HEK293T (cell line): Measurements from ENCODE around the gene PDIA6.

ENCODE experiments used
- ELF4 ChIP-seq: fragments of 450-650 bp; IDR thresholded peaks from 2 replicates; pipeline ENCODE4 v1.6.1; 2017; ENCODE audit warnings: antibody characterized with exemption
- FOXK2 ChIP-seq: fragments of 450-650 bp; IDR thresholded peaks from 2 replicates; pipeline ENCODE4 v1.6.1; 2016; ENCODE audit warnings: mild to moderate bottlenecking
- HDGF ChIP-seq: fragments of 450-650 bp; IDR thresholded peaks from 2 replicates; pipeline ENCODE4 v1.6.1; 2017; ENCODE audit warnings: antibody characterized with exemption, borderline replicate concordance
- SP1 ChIP-seq: fragments of 450-650 bp; IDR thresholded peaks from 2 replicates; pipeline ENCODE4 v1.6.1; 2017
- SUZ12 ChIP-seq: fragments of 450-650 bp; IDR thresholded peaks from 2 replicates; pipeline ENCODE4 v1.6.1; 2016; ENCODE audit warnings: mild to moderate bottlenecking
- TARDBP ChIP-seq: fragments of 450-650 bp; IDR thresholded peaks from 2 replicates; pipeline ENCODE4 v1.6.1; 2016

DNA sequence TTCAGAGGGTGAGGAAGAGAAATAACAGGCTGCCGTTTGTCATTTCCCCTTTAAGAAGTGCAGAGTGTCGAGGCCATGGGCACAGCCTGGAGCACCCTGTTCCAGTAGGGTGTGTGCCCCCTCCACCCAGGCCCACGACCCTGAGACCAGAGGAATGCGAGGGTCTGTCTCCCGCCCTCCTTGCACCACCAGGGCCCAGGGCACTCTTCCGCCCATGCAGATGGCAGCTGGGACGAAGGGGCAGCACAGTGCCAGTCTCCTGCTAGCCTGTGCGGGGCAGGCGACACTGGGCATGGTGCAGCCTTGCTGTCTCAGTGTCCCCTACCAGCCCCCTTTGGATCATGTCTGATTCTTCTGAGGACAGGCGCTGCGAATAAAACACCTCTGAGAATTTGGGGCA, 15.8 kb upstream of the PDIA6 start:
- TF ChIP-seq TARDBP = no peak
- TF ChIP-seq ELF4 = no peak
- TF ChIP-seq SUZ12 = no peak
- no peak for TF ChIP-seq HDGF
- TF ChIP-seq SP1 = no peak
- no peak for TF ChIP-seq FOXK2
